ENCODE data around the gene C16orf74. TPM values are rescaled to one million over a fixed set of nuclear protein-coding genes. Genes with fewer than 3 reads are reported as not detected.

The C16orf74 gene
- total RNA-seq, 2 donors from 2014 or later, result 0.52 to 1.6 TPM

DNA sequence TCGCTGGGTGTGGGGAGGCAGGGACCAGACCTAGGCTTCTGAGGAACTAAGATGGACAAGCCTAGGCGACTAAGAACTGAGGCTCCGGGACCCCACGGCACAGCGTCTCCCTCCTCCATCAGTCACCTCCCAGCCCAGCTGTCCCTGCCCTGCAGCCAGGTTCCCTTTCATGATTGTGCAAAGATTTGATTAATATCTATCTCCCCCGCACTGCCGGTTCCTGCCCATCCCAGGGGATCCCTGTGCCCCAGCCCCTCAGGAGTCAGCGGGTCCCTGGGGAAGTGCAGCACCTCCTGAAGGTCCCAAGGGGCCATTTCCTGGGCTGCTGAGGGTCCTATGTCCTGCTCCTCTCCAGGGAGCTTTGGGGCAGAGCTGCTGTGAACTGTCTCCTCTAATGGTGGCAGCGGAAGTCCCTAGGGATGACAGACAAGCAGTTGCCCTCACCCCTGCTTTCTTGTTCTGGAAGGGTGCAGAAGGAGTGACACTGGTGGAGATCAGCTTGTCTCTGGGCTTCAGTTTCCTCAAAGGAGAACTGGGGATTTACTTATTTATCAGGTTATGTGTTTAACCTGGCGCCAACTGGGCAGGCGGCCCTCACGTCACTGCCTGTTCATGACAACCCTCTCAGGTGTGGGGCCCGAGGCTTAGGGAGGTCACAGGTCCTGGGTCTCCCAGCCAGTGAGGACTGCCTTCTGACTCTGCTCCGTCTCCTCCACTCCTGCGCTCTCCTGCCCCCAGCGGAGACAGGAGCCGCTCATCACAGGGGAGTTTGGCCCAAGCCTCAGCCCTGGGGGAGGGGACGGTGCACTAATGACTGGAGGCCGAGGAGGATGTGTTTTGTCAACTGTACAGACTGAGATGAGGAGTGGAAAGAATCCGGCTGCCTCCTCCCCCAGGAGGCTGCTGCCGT lies 1.9 kb upstream of the C16orf74 start:
- intact Hi-C loops (cut with DNase I, micrococcal nuclease), result no loop called here
- ATAC-seq (peak; percentile 58), DNase-seq (peak; percentile 49 to 61)

DNA sequence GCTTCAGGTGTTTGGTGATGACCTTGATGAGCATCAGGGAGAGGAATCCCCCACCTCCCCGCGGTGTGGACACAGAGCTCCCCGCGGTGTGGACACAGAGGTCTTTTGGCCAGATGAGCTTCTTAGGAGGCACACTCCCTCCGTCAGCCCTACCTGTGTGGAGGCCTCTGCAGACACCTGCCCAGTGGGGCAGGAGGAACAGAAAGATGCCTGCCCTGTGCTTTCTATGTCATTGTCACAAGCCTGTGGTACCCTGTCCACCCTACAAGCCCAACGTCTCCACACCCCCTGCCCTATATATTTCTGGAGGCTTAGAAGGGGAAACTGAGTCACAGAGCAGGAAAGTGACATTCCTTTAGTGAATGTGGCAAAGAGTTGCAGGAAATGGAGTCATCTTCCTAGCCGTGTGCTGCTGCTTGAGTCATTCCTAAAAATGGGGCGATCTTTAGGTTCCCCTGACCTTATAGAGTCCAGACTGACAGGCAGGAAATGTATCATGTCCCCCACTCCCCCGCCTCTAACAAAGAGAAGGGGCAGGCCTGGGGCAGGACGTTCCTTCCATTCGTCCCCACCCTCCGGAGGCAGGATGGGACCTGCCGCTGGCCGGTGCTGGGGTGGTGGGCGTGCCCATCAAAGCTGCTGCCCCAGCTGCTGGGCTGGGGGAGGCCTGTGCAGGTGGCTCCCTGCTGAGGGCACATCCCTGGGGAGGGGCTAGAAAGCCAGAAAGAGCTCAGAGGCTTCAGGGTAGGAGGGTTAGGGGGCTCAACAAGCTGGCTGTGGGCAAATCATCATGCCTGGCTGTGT lies 1.0 kb upstream of the C16orf74 start:
- intact Hi-C loops (cut with DNase I, micrococcal nuclease), result no loop called here
- DNase-seq, result no peak

DNA sequence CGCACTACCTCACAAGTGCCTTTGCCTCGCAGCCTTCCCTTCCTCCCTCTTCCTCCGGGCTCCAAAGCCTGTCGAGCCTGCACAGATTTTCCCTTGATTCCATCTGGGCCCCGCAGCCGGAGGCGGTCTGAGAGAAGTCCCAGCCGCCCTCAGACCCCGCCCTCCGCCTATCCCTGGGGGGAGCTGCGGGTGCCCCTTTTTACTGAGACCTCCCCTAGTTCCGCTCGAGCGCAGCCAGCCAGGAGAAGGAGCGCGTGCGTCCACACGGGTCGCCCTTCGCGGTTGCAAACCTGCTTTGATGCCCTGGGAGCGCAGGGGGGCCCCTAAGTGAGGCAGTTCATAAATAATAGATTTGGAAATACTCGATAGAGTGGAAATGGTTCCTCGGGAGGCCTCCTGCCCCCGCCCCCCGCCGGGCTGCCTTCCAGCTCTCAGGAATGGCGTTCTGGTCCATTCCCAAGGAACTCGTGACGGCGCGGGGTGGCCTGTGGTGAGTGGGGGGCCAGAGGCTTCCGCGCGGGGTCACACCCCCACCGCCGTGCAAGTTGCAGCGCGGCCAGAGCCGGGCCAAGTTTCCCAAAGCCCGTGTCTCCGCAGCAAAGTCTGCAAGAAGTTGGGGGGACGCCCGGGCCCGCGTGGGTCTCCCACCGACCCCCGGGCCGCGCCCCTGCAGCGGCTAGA lies 610 bp downstream of the C16orf74 start:
- ATAC-seq (no peak), DNase-seq (peak; percentile 51 to 53)
- intact Hi-C loops (cut with DNase I, micrococcal nuclease), result no loop called here

More for the DNA sequence above, 1.0 kb upstream of the C16orf74 start:
- ATAC-seq, result no peak

DNA sequence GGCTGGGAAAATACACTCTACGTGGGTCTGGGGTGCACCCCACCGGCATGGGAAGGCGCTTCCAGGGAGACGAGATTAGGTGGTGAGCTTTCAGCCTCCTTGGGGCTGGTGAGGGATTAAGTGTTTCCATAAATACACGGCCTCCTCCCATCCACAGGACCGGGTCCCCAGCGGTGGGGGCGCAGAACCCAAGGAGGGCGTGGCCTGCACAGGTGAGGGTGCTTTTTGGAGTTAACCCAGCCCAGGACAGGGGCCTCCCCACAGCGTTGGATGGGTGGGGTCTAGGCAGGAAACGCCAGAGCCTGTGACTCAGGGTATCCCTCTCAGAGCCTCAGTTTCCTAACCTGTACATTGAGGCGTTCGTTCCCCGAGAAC lies 1.1 kb downstream of the C16orf74 start:
- no peak for ATAC-seq
- no peak for DNase-seq
- intact Hi-C loops (cut with DNase I, micrococcal nuclease), result no loop called here

DNA sequence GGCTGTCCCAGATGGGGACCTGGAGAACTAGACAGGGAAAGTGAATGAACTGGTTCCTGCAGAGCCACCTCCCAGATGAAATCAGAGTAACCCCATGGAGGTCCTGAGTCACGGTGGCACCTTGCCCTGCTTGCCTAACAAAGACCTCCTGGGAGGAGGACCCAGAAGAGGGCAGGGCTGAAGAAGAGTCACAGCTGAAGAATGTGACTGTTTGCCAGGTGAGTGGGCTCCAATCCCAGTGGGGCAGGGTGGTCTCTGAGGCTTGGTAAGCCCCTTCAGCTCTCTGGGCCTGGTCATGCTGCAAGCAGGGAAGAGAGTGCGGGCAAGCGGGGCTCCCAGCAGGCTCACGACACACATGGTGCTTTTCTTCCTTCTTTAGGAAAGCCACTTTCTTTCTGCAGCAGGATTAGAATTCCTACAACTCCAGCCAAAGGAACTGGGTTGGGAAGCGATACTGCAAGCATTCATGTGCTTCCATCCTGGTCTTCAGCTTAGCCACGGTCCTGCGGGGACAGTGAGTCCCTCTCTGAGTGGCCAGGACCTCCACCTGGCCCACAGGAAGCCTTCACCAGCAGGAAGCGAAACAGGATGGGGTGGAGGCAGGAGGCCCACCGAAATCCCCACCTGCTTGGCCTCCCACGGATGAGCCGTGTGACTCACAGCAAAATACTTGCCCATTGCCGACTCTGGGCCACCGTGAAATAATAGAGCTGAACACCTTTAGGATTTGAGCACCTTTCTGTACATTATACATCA lies 4.3 kb downstream of the C16orf74 start:
- intact Hi-C loops (cut with DNase I, micrococcal nuclease), result no loop called here
- peak in 1 of 2 donors; percentile 17 for DNase-seq
- no peak for ATAC-seq

DNA sequence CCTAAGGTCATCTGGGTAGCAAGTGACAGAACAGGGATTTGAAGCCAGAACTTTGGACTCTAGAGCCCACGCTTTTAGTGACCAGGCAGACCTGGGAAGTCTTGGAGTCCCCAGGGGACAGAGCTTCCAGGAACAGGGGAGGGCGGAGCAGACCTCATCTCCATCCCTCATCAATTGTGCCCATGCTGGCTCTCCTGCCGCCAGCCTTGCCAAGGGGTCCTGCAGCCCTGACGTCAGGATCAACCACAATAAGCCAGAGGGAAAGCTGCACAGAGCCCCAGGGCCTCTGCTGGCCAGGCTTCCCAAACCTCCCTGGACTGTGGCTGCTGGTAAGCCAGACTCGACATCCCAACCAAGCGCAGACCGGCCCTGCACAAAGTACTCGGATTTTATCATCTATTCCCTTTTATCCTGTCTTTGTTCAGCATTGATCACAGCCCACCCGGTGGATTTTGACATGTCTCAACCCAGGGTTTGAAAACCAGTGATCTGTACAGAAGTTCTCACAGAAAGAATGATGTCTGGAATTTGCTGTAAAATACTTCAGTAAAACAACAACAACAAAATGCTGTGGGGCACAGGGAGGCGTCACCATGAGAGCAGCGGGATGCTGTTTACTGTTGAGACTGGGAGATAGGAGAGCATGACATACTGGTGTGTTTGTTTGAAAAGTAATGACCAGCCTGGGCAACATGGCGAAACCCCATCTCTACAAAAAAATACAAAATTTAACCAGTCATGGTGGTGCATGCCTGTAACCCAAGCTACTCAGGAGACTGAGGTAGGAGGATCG lies 11.8 kb downstream of the C16orf74 start:
- no peak for DNase-seq
- intact Hi-C loops (cut with DNase I, micrococcal nuclease), result no loop called here
- no peak for ATAC-seq

DNA sequence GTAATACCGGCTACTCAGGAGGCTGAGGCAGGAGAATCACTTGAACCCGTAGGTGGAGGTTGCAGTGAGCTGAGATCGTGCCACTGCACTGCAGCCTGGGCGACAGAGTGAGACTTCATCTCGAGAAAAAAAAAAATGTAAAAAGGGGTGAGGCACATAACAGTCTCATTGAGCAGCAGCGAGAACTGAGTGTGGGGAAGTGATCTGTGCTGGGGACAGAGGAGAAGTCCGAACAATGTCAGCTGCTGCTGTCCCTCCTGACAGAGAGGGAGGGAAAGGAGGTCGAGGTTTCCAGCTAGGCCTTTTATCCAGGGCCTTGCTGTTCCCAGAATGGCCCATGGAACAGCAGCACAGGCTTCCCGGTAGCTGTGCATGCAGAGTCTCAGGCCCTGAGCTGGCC lies 14.0 kb downstream of the C16orf74 start:
- ATAC-seq (no peak), DNase-seq (no peak)
- intact Hi-C loops (cut with DNase I, micrococcal nuclease), result no loop called here

DNA sequence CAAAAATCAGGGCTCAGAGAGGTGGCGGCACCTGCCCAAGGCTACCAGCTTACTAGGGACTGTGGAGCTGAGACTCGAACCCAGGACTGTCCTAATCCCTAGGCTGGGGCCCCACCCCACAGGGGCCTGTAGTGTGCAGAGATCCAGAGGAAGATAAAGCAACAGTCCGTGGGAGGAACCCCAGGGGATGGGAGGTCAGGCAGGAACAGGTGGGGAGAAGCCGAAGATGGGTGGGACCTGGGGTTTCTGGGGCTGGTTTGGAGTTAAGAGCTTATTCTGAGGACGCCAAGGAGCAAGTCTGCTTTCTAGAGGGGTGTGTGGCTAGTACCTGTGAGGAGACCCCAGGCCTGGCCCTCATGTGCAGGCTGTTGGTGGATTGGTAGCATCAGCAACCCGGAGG lies 14.9 kb downstream of the C16orf74 start:
- DNase-seq (no peak), ATAC-seq (no peak)
- intact Hi-C loops (cut with DNase I, micrococcal nuclease), result no loop called here

DNA sequence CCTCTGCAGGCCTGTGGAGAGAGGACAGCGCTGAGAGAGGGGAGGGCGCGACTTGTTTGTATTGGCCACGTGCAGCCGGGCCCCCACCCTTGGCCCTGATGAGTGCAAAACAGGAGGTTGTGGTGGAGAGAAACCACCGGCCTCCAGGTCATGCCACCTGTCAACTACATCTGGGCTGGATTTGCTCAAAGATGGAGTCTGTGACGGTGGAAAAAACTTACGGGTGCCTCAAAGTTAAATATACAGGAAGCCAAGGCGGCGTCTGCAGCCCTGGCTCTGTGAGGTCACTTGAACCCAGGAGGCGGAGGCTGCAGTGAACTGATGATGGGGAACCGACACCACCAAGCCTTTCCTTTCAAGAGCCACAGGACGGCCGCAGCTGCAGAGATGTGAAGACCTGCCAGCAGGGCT lies 15.7 kb downstream of the C16orf74 start:
- DNase-seq (peak; percentile 50 to 51), ATAC-seq (peak; percentile 32)
- intact Hi-C loops (cut with DNase I, micrococcal nuclease), result no loop called here

DNA sequence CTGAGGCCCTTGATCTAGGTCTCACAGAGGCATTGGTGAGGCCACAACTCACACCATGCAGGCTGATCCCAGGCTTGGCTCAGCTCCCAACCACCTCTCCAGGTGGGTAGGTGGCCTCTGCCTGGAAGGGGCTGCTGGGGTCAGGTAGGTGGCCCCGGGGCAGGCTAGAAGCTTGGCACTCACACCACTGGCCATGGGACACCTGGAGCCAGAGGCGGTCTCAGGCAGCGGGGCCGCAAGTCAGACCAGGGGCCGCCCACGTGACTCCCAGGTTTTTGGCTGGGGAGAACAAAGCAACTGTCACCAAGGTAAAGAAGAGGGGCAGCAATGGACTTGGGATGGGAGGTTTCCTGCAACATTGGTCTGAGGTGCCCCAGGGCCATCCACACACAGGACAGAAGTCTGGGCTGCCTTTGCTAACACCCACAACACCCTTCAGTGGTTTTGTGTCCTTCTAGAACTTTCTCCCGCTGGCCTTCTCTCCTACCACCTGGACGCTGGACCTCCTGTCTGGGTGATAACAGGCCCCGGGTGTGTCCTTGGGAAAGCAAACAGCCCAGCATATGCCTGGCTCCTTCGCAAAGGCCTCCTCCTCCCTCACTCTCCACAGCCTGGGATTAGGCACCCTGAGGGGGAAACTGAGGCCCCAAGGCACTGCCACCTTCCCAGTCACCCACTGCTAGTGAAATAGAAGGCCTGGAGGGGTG lies 16.4 kb downstream of the C16orf74 start:
- peak; percentile 44 for ATAC-seq
- intact Hi-C loops (cut with DNase I, micrococcal nuclease), result no loop called here
- no peak for DNase-seq

DNA sequence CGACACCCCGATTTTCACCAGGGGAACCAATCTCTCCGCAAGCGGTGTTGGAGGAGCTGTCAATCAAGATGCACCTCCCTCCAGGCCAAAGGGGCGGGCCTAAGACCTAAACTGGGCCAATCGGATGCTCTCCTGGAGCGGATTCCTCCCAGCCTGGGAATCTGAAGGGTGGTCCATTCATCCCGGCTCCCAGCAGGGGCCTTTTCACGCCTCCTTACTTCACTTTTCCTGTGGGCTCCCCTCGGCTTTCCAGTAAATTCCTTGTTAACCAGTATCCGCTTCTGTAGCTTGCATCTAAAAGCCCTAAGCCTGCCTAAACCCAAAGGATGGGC lies 17.1 kb downstream of the C16orf74 start:
- no peak for DNase-seq
- ATAC-seq, result no peak
- intact Hi-C loops (cut with DNase I, micrococcal nuclease), result no loop called here

DNA sequence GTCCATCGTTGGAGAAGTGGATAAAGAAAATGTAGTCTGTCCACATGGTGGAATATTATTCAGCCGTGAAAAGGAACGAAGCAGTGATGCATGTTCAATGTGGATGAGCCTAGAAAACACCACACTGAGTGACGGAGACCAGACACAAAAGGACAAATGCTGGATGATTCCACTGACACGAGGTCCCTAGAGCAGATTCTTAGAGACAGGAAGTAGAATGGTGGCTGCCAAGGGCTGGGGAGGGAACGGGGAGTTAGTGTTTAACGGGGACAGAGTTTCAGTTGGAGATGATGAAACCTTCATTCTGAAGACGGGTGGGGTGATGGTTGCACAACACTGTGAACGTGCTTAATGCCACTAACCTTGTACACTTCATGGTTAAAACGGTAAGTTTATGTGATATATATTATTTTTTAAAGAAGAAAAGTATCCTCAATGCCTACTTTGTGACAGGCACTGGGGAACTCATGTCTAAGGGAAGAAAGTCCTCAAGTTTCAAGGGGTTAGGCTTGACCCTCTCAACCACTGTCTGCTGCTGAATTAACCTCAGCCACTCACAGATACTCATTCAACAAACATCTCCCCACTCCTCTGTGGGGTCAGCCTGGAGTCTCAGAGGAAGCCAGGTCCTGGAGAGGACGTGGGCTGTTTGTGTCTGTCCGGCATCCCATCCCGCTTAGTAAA lies 17.6 kb downstream of the C16orf74 start:
- intact Hi-C loops (cut with DNase I, micrococcal nuclease), result no loop called here
- DNase-seq, result no peak
- no peak for ATAC-seq

DNA sequence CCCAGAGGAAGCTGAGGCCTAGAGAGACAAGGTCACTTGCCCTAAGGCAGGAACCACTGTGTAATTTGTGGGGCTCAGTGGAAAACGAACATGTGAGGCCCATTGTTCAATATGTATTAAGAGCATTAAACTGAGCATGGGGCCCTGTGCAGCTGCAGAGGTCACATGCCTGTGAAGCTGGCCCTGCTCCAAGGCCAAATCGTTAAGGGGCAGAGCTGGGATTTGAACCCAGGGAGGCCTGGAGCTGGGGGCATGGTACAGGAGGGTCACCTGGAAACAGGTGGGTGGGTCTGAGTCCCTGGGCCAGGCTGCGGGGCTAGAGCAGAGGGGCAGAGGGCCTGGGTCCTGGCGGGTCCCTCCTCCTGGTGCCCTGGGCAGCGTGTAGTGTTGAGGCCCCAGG lies 19.7 kb downstream of the C16orf74 start:
- DNase-seq, result no peak
- intact Hi-C loops (cut with DNase I, micrococcal nuclease), result no loop called here
- no peak for ATAC-seq

DNA sequence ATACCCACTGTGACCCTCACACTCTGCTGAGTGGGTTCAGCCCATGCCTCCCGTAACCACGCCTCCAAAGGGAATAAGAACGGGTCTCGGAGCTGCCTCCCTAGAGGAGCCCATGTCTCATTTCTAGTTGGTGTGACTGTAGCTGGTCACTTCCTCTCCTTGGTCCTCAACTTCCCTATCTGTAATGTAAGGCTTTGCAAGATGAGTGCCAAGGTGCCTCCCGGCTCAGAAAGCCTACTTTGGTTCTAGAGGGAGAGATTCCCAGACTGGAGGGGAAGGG lies 20.8 kb downstream of the C16orf74 start:
- intact Hi-C loops (cut with DNase I, micrococcal nuclease), result no loop called here
- DNase-seq, result no peak
- no peak for ATAC-seq

DNA sequence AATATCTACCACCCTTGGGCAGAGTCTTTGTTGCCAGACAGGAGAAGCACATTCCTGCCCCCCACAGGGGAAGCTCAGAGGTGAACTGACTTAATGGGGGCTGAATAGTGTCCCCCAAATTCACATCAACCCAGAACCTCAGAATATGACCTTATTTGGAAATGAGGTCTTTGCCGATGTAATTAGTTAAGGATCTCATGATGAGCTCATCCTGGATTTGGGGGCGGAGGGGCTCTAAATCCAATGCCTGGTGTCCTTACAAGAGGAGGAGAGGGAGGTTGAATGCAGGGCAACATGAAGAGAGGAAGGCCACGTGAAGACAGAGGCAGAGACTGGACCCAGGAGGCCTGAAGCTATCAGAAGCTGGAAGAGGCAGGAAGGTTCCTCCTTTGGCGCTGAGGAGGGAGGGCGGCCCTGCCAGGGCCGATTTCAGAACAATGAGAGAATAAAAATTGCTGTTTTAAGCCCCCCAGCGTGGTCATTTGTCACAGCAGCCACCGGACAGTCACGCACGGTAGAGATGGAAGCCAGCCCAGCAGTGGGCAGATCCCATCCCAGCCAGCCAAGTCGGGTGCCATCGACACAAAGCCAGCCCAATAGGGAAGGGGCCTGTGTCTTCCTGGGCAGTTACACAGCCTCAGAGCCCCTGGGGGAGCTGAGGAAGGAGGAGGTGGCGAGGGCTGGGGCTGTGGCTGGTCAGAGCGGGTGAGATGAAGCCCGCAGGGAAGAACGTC lies 21.3 kb downstream of the C16orf74 start:
- intact Hi-C loops (cut with DNase I, micrococcal nuclease), result no loop called here
- DNase-seq (no peak), ATAC-seq (no peak)

DNA sequence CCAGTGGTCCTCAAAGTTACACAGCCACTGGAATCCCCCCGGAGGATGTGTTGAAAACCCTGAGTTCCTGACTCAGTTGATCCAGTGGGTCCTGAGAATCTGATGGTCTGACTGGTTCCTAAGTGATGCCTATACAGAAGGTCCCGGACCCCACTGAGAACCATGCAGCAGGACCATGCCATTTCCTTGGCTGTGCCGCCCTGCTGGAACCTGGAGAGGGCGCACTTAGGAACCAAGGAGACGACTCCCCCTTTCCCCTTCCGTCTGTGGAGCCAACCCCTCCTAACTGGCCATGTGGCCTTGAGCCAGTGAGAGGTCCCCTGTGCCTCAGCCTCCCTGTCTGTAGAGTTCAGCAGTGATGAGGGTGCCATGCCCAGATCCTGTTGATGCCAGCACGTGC lies 22.0 kb downstream of the C16orf74 start:
- intact Hi-C loops (cut with DNase I, micrococcal nuclease), result no loop called here
- DNase-seq (no peak), ATAC-seq (no peak)

DNA sequence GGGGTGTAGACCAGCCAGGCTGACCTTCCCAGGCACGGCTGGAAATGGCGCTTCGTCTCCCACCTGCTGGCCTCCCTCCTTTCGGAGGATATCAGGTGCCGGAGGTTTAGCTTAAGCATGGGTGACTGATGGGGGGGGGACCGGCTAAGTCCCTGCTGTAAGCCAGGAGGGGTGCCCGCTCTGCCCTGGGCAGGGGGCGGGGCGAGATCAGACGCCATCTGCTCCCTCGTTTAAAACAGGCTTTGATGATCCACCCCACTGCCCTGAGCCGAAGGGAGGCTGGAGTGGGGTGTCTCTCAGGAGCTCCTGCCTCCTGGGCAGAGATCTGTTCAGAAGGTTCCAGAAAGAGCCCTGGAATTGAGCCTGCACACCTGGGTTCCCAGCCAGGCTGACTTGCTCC lies 26.0 kb downstream of the C16orf74 start:
- no peak for DNase-seq
- intact Hi-C loops (cut with DNase I, micrococcal nuclease), result no loop called here
- ATAC-seq, result no peak

All from left colon (tissue), 2 donors.